DND-41 (cell line): ENCODE measurements around the gene RCOR1.

Source experiments
- ATAC-seq: fragments of 200-7000 bp; cut with Tn5 transposase; 3 replicates; pipeline ENCODE4 v1.9.1; 2021; ENCODE audit warnings: low read depth; ENCODE audit not compliant: insufficient read depth
- DNase-seq: peaks from one replicate; pipeline ENCODE4 v3.0.0-alpha.2; 2020
- H2AFZ ChIP-seq: 2 replicates; pipeline ENCODE4 v1.6.0; 2012; ENCODE audit warnings: low read depth, low read length
- H3K27ac ChIP-seq: 2 replicates; pipeline ENCODE4 v1.5.1; 2012; ENCODE audit warnings: low read length, inconsistent platforms
- H3K27me3 ChIP-seq: fragments of 200-600 bp; sonication (generic); 2 replicates; pipeline ENCODE4 v1.6.0; 2012; ENCODE audit warnings: low read length, mild to moderate bottlenecking, inconsistent platforms; ENCODE audit not compliant: insufficient read depth, poor library complexity
- H3K36me3 ChIP-seq: 2 replicates; pipeline ENCODE4 v1.5.1; 2012; ENCODE audit warnings: low read length, inconsistent platforms; ENCODE audit not compliant: insufficient read depth
- H3K4me1 ChIP-seq: 2 replicates; pipeline ENCODE4 v1.5.1; 2012; ENCODE audit warnings: mild to moderate bottlenecking, low read length; ENCODE audit not compliant: insufficient read depth
- H3K4me2 ChIP-seq: 2 replicates; pipeline ENCODE4 v1.6.0; 2012; ENCODE audit warnings: mild to moderate bottlenecking, moderate library complexity, low read length, inconsistent platforms; ENCODE audit not compliant: insufficient read depth
- H3K4me3 ChIP-seq, 2 experiments: fragments of 200-600 bp in 1 of 2; shearing (Covaris generic) in 1 of 2; 2 replicates each; pipeline ENCODE4 v1.5.1; 2012 to 2016; ENCODE audit warnings: inconsistent platforms in 2 of 2, low read length in 2 of 2, mild to moderate bottlenecking in 2 of 2, low read depth in 1 of 2, moderate library complexity in 1 of 2
- H3K79me2 ChIP-seq: 2 replicates; pipeline ENCODE4 v1.6.0; 2012; ENCODE audit warnings: low read length, inconsistent platforms; ENCODE audit not compliant: insufficient read depth
- H3K9ac ChIP-seq: 2 replicates; pipeline ENCODE4 v1.6.0; 2012; ENCODE audit warnings: low read depth, mild to moderate bottlenecking, inconsistent platforms, low read length, moderate library complexity
- H3K9me3 ChIP-seq: 2 replicates; pipeline ENCODE4 v1.5.1; 2012; ENCODE audit warnings: low read length, moderate library complexity, mild to moderate bottlenecking, inconsistent platforms; ENCODE audit not compliant: insufficient read depth, severe bottlenecking
- H4K20me1 ChIP-seq: 2 replicates; pipeline ENCODE4 v1.6.0; 2012; ENCODE audit warnings: low read length; ENCODE audit not compliant: insufficient read depth
- EZH2 ChIP-seq: IDR thresholded peaks from 3 replicates; pipeline ENCODE4 v1.6.1; 2012; ENCODE audit warnings: borderline replicate concordance, low read depth, mild to moderate bottlenecking, moderate library complexity, low read length, inconsistent platforms; ENCODE audit not compliant: severe bottlenecking
- TF ChIP-seq, protein P1 (sequence below): IDR thresholded peaks from 2 replicates; pipeline ENCODE4 v1.5.1; 2012; ENCODE audit warnings: borderline replicate concordance, low read length, moderate library complexity, mild to moderate bottlenecking; ENCODE audit not compliant: poor library complexity, severe bottlenecking; ENCODE audit errors: extremely low read depth

RCOR1 gene

DNA sequence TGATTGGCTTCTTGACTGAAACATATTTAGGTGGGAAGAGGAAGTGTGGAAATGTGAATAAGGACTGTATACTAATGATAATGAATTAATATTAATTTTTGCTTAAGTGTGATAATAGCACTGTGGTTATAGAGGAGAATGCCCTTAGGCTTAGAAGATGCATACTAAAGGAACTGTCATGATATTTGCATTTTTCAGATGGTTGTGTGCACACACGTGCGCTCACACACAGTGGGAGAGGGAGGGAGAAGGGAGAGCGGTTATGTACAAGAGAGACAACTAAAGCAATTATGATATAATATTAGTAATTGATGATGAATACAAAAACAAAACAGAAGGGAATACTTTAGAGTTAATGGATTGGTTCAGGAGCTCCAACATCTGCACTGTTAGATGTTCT is 54.2 kb downstream of the RCOR1 start:
- Histone ChIP-seq H3K36me3 (no peaks in the 10 kb centered on the region), H2AFZ (no peak overlapping the region), H3K9ac (no peak overlapping the region), H3K9me3 (no peaks in the 10 kb centered on the region), H3K27me3 (no peaks in the 10 kb centered on the region), H4K20me1 (peaks cover 39% of the 10 kb centered on the region; the same call in 1 of the 2 replicates), H3K79me2 (peaks cover 91% of the 10 kb centered on the region), H3K4me3 (no peak overlapping the region), H3K4me1 (peaks cover 13% of the 10 kb centered on the region), H3K4me2 (no peak overlapping the region), H3K27ac (no peak overlapping the region)
- TF ChIP-seq EZH2: no peak
- TF ChIP-seq, protein P1, sequence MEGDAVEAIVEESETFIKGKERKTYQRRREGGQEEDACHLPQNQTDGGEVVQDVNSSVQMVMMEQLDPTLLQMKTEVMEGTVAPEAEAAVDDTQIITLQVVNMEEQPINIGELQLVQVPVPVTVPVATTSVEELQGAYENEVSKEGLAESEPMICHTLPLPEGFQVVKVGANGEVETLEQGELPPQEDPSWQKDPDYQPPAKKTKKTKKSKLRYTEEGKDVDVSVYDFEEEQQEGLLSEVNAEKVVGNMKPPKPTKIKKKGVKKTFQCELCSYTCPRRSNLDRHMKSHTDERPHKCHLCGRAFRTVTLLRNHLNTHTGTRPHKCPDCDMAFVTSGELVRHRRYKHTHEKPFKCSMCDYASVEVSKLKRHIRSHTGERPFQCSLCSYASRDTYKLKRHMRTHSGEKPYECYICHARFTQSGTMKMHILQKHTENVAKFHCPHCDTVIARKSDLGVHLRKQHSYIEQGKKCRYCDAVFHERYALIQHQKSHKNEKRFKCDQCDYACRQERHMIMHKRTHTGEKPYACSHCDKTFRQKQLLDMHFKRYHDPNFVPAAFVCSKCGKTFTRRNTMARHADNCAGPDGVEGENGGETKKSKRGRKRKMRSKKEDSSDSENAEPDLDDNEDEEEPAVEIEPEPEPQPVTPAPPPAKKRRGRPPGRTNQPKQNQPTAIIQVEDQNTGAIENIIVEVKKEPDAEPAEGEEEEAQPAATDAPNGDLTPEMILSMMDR: no peak
- ATAC-seq (no peak), DNase-seq (no peak)

DNA sequence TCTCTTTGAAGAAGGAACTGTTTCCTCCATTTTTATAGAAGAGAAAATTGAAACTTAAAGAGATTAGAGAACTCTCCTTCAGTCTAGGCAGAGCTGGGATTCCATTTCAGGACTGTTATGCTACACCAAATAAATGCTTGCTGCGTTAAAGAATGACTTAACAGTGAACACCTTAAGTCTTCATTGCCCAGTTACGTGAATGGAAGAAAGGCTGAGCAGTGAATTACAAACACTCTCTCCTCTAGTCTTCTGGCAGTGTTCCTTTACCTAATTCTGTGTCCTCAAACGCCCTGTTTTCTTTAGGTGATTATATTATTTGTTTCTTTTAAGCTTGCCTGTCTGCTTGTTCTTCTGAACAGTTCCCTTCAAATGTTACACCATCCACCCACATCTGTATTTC is 59.7 kb downstream of the RCOR1 start:
- Histone ChIP-seq H4K20me1 (peaks cover 19% of the 10 kb centered on the region; the same call in 1 of the 2 replicates), H3K27me3 (no peaks in the 10 kb centered on the region), H3K9ac (no peak overlapping the region), H3K27ac (no peak overlapping the region), H3K9me3 (peaks cover 5% of the 10 kb centered on the region), H3K36me3 (no peaks in the 10 kb centered on the region), H3K4me2 (no peak overlapping the region), H3K79me2 (peaks cover 90% of the 10 kb centered on the region), H2AFZ (no peak overlapping the region), H3K4me1 (no peaks in the 10 kb centered on the region), H3K4me3 (no peak overlapping the region)
- ATAC-seq (no peak), DNase-seq (no peak)
- no peak for TF ChIP-seq EZH2
- TF ChIP-seq, protein P1: no peak

DNA sequence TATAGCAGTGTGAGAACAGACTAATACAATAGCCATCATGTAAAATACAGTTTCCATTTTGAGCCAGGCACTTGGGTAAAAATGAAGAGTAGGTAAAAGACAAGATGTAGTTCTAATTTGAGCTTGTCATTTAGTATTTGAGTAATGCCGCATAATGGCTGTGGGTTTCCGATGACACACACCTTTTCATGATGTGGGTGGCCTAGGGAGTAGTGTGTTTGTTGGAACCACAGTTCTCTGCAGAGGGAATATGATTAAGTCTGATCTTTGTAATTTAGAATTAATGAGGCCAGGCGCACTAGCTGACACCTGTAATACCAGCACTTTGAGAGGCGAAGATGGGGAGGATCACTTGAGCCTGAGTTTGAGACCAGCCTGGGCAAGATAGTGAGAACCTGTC is 61.8 kb downstream of the RCOR1 start:
- no peaks in the 10 kb centered on the region for H3K27me3 ChIP-seq
- H3K4me2 ChIP-seq: no peak overlapping the region
- H3K9ac ChIP-seq: no peak overlapping the region
- peaks cover 25% of the 10 kb centered on the region; the same call in 1 of the 2 replicates for H4K20me1 ChIP-seq
- peaks cover 5% of the 10 kb centered on the region for H3K9me3 ChIP-seq
- no peaks in the 10 kb centered on the region for H3K36me3 ChIP-seq
- no peak for ATAC-seq
- no peak overlapping the region for H2AFZ ChIP-seq
- H3K79me2 ChIP-seq: peaks cover 89% of the 10 kb centered on the region
- TF ChIP-seq EZH2: no peak
- TF ChIP-seq, protein P1: no peak
- H3K4me1 ChIP-seq: no peaks in the 10 kb centered on the region
- H3K4me3 ChIP-seq: no peak overlapping the region
- DNase-seq: no peak
- H3K27ac ChIP-seq: no peak overlapping the region

DNA sequence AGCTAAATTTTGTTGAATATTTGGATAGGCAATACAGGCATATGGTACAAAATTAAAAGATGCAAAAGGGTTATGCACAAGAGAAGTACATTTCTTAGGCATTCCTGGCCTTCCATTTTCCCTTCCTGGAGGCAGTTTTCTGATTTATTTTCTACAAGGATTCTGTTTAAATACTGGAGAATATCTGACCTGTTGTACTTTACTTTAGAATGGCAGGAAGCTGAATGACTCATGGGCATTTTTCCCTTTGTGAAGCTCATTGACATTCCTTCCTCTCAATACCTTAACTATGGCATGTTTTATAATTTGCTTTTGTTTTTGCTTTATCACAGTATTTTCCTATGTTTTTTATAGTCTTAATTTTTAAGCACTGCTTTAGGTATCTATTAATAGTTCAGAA is 62.7 kb downstream of the RCOR1 start:
- no peaks in the 10 kb centered on the region for H3K27me3 ChIP-seq
- no peak overlapping the region for H3K4me2 ChIP-seq
- no peak overlapping the region for H3K9ac ChIP-seq
- no peak overlapping the region for H2AFZ ChIP-seq
- H3K27ac ChIP-seq: no peak overlapping the region
- H3K4me3 ChIP-seq: no peak overlapping the region
- no peaks in the 10 kb centered on the region for H3K36me3 ChIP-seq
- H4K20me1 ChIP-seq: peaks cover 27% of the 10 kb centered on the region; the same call in 1 of the 2 replicates
- TF ChIP-seq, protein P1: no peak
- no peak for TF ChIP-seq EZH2
- no peaks in the 10 kb centered on the region for H3K4me1 ChIP-seq
- DNase-seq: no peak
- H3K79me2 ChIP-seq: peaks cover 92% of the 10 kb centered on the region
- peaks cover 5% of the 10 kb centered on the region for H3K9me3 ChIP-seq
- ATAC-seq: no peak
